A549 (cell line): Measurements from ENCODE around the gene HMGN5. TPM values are rescaled to one million over a fixed set of nuclear protein-coding genes. Genes with fewer than 3 reads are reported as not detected.

Source experiments
- ATAC-seq, 2 experiments: fragments of 200-7000 bp in 1 of 2; fragments of >200 bp in 1 of 2; cut with Nextera tagmentation in 1 of 2; cut with Tn5 transposase in 1 of 2; 3 replicates each; pipeline versions ENCODE4 v1.8.0 to v1.9.1; 2018 to 2020; ENCODE audit warnings: mild to moderate bottlenecking in 1 of 2, moderate library complexity in 1 of 2
- CTCF ChIA-PET: fragments of 300-600 bp; sonication (Branson Sonifier 250); formaldehyde crosslinking; extraction: SDS; loops from one replicate; lab custom pipeline; 2021; ENCODE audit warnings: antibody characterized with exemption, inconsistent platforms; lab: Yijun Ruan, JAX
- POLR2A ChIA-PET: fragments of 350-600 bp; formaldehyde crosslinking; extraction: SDS; loops from one replicate; lab custom pipeline; 2021; ENCODE audit warnings: antibody characterized with exemption, inconsistent platforms; lab: Yijun Ruan, JAX
- DNase-seq, 2 experiments: peaks; one replicate each; pipeline versions ENCODE4 v3.0.0 to v3.0.0-alpha.2; 2011 to 2016; ENCODE audit warnings: low read depth in 1 of 2, low spot score in 1 of 2
- FAIRE-seq: peaks from 2 replicates; lab custom pipeline; 2011; peaks lifted over from hg19 to GRCh38; lab: Jason Lieb, UNC
- H3K27ac ChIP-seq, 2 experiments: fragments of >200 bp; sonication (Bioruptor Twin); formaldehyde crosslinking; 3 replicates each; pipeline ENCODE4 v1.5.1; 2016 to 2017
- H3K4me1 ChIP-seq: fragments of >200 bp; sonication (Bioruptor Twin); formaldehyde crosslinking; 3 replicates; pipeline ENCODE4 v1.6.1; 2016
- H3K4me2 ChIP-seq: fragments of >200 bp; sonication (Bioruptor Twin); formaldehyde crosslinking; 3 replicates; pipeline ENCODE4 v1.6.1; 2016
- H3K4me3 ChIP-seq: fragments of >200 bp; sonication (Bioruptor Twin); formaldehyde crosslinking; 3 replicates; pipeline ENCODE4 v1.5.1; 2016
- H3K9me3 ChIP-seq: fragments of >200 bp; sonication (Bioruptor Twin); formaldehyde crosslinking; 3 replicates; pipeline ENCODE4 v1.6.1; 2016
- BHLHE40 ChIP-seq: IDR thresholded peaks from 2 replicates; pipeline ENCODE4 v1.6.1; 2012; ENCODE audit warnings: low read depth, low read length, inconsistent platforms
- CEBPB ChIP-seq, 2 experiments: fragments of >200 bp in 1 of 2; sonication (Bioruptor Twin) in 1 of 2; formaldehyde crosslinking in 1 of 2; IDR thresholded peaks; 2 replicates each; pipeline ENCODE4 v1.6.1; 2012 to 2016
- E2F6 ChIP-seq: IDR thresholded peaks from 2 replicates; pipeline ENCODE4 v1.6.1; 2012; ENCODE audit warnings: low read depth, borderline replicate concordance
- EP300 ChIP-seq, 2 experiments: fragments of >200 bp; sonication (Bioruptor Twin); formaldehyde crosslinking; IDR thresholded peaks; 2 replicates in 1 of 2; 3 replicates in 1 of 2; pipeline ENCODE4 v1.6.1; 2016 to 2017
- FOSL2 ChIP-seq, 2 experiments: fragments of 450-650 bp in 1 of 2; fragments of >200 bp in 1 of 2; sonication (Bioruptor Twin) in 1 of 2; formaldehyde crosslinking; IDR thresholded peaks; 2 replicates each; pipeline versions ENCODE4 v1.5.0 to v1.6.1; 2016 to 2020; ENCODE audit warnings: mild to moderate bottlenecking in 1 of 2, moderate library complexity in 1 of 2
- FOXS1 ChIP-seq: fragments of 250-450 bp; sonication (Bioruptor Pico); IDR thresholded peaks from 2 replicates; pipeline ENCODE4 v1.5.0; 2020; ENCODE audit warnings: mild to moderate bottlenecking, moderate library complexity
- GATA3 ChIP-seq: IDR thresholded peaks from 2 replicates; pipeline ENCODE4 v1.6.1; 2012; ENCODE audit warnings: borderline replicate concordance
- HEYL ChIP-seq: fragments of 250-450 bp; sonication (Bioruptor Pico); IDR thresholded peaks from 2 replicates; pipeline ENCODE4 v1.8.0; 2021; ENCODE audit warnings: mild to moderate bottlenecking, moderate library complexity
- HMGXB4 ChIP-seq: fragments of 250-450 bp; sonication (Bioruptor Pico); IDR thresholded peaks from 2 replicates; pipeline ENCODE4 v1.5.0; 2021; ENCODE audit warnings: mild to moderate bottlenecking, moderate library complexity, borderline replicate concordance
- HOXA7 ChIP-seq: fragments of 250-450 bp; sonication (Bioruptor Pico); IDR thresholded peaks from 2 replicates; pipeline ENCODE4 v1.5.0; 2020; ENCODE audit warnings: mild to moderate bottlenecking, moderate library complexity
- KDM1A ChIP-seq: fragments of 200-600 bp; sonication (generic); IDR thresholded peaks from 2 replicates; pipeline ENCODE4 v1.6.1; 2016; ENCODE audit warnings: low read depth, mild to moderate bottlenecking
- MAFK ChIP-seq: fragments of 450-650 bp; IDR thresholded peaks from 2 replicates; pipeline ENCODE4 v1.6.1; 2014; ENCODE audit not compliant: partially characterized antibody
- MAZ ChIP-seq: fragments of 150-350 bp; IDR thresholded peaks from 2 replicates; pipeline ENCODE4 v1.6.1; 2014; ENCODE audit warnings: antibody characterized with exemption, low read depth, low read length, borderline replicate concordance
- PBX3 ChIP-seq: IDR thresholded peaks from 2 replicates; pipeline ENCODE4 v1.6.1; 2012
- POLR2AphosphoS2 ChIP-seq: conservative IDR thresholded peaks from 2 replicates; pipeline ENCODE4 v1.6.1; 2012; ENCODE audit warnings: low read length, improper control_type of control experiment, inconsistent platforms
- RCOR1 ChIP-seq: fragments of 150-350 bp; IDR thresholded peaks from 2 replicates; pipeline ENCODE4 v1.6.1; 2014; ENCODE audit warnings: antibody characterized with exemption, low read length, low read depth
- REST ChIP-seq: fragments of 200-600 bp; sonication (generic); IDR thresholded peaks from 2 replicates; pipeline ENCODE4 v1.6.1; 2016; ENCODE audit warnings: antibody characterized with exemption, mild to moderate bottlenecking, moderate library complexity
- RFX5 ChIP-seq: fragments of 450-650 bp; IDR thresholded peaks from 2 replicates; pipeline ENCODE4 v1.7.1; 2014; ENCODE audit warnings: antibody characterized with exemption, mild to moderate bottlenecking, moderate library complexity
- RNF2 ChIP-seq: fragments of 200-600 bp; sonication (generic); IDR thresholded peaks from 2 replicates; pipeline ENCODE4 v1.6.1; 2016; ENCODE audit warnings: low read depth, mild to moderate bottlenecking, antibody characterized with exemption, moderate library complexity, borderline replicate concordance
- ZC3H11A ChIP-seq: fragments of 450-650 bp; IDR thresholded peaks from 2 replicates; pipeline ENCODE4 v1.6.1; 2014; ENCODE audit warnings: antibody characterized with exemption, mild to moderate bottlenecking
- ZFP36 ChIP-seq: fragments of 450-650 bp; IDR thresholded peaks from 2 replicates; pipeline ENCODE4 v1.6.1; 2014; ENCODE audit warnings: borderline replicate concordance; ENCODE audit not compliant: partially characterized antibody
- WGBS: methylation state at CpG from one replicate; pipeline ENCODE4 v1.1.6; 2017; ENCODE audit errors: missing lambda C conversion rate; 5-methylcytosine and 5-hydroxymethylcytosine counted together
- polyA plus RNA-seq, 4 experiments: library from polyadenylated mRNA; depleted of rRNA in 3 of 4; stranded (reverse); fragments of >200 nt; fragmentation: RNase III in 1 of 4; extraction: RNeasy Plus Mini Kit Qiagen cat#74134 plus additional on column Dnase treatment in 1 of 4; gene quantifications; 2 replicates in 3 of 4; 3 replicates in 1 of 4; pipeline ENCODE4 v1.2.3, GENCODE V29; 2011 to 2017

The HMGN5 gene
- polyA plus RNA-seq, 2 of the 4 experiments (the other 2 are of a cell fraction): 4.4 to 5.2 TPM

- Histone ChIP-seq H3K4me2 (no peak overlapping the region), H3K4me1 (no peaks in the 10 kb centered on the region), H3K27ac (no peak overlapping the region), H3K4me3 (no peak overlapping the region), H3K9me3 (no peaks in the 10 kb centered on the region)
- CTCF ChIA-PET: interaction anchor here (0.6 to 1.8 kb wide), 2 partner anchors 209 to 221 kb away, joined by 3 to 5 read pairs; no protein-coding TSS in a partner anchor
- POLR2A ChIA-PET: no interaction called here
- FAIRE-seq (no peak), ATAC-seq (no peak), DNase-seq (no peak)
- TF ChIP-seq MAZ: no peak
- no peak for TF ChIP-seq RCOR1
- TF ChIP-seq FOSL2 (IDR thresholded peaks at IDR 0.05): no peak
- no peak for TF ChIP-seq FOSL2 (CRISPR knock-in tag; IDR thresholded peaks at IDR 0.05)
- TF ChIP-seq HMGXB4 (CRISPR knock-in tag): no peak
- no peak for TF ChIP-seq BHLHE40
- TF ChIP-seq REST: no peak
- TF ChIP-seq EP300 (IDR thresholded peaks at IDR 0.05): no peak
- TF ChIP-seq RNF2: no peak
- no peak for TF ChIP-seq HOXA7
- TF ChIP-seq CEBPB (IDR thresholded peaks at IDR 0.05): no peak
- WGBS: 47% methylated on average over 3 of the region's 3 CpGs
Observed at GRCh38 chrX:81168391-81168790, 33.3 kb downstream of the HMGN5 start.

- no peaks in the 10 kb centered on the region for H3K9me3 ChIP-seq
- FAIRE-seq (peak; percentile 86), DNase-seq (peak; percentile 71 to 92), ATAC-seq (peak; percentile 98 to 99)
- no peak for TF ChIP-seq ZFP36
- TF ChIP-seq FOXS1 (CRISPR knock-in tag): no peak
- 0 out of 2 replicates have a peak, but pooled peaks have one; percentile 4 for TF ChIP-seq RNF2
- no peak for TF ChIP-seq POLR2AphosphoS2
- TF ChIP-seq PBX3: peak; percentile 97
- TF ChIP-seq E2F6: 0 out of 2 replicates have a peak, but pooled peaks have one; percentile 40
- TF ChIP-seq KDM1A: no peak
- no peak for TF ChIP-seq HEYL (CRISPR knock-in tag)
- TF ChIP-seq MAFK: peak; percentile 83
- TF ChIP-seq RFX5: no peak
- no peak for TF ChIP-seq ZC3H11A
- TF ChIP-seq GATA3: no peak
- H3K27ac ChIP-seq: 0 out of 6 replicates have a peak overlapping the region, but pooled peaks of 1 of the 2 experiments have one; percentile 32
- H3K4me3 ChIP-seq: peak overlapping the region; percentile 57
- H3K4me1 ChIP-seq: 0 out of 3 replicates have a peak, but pooled peaks cover 3% of the 10 kb centered on the region
- POLR2A ChIA-PET: interaction anchor here (0.6 kb wide), 1 partner anchor 80 kb away, joined by 3 read pairs; the partner anchor contains the start of gene SH3BGRL
- 2% methylated on average over 34 of the region's 34 CpGs for WGBS
- CTCF ChIA-PET: interaction anchor here (0.7 to 0.8 kb wide), 2 partner anchors 446 to 927 kb away, joined by 3 to 5 read pairs; no protein-coding TSS in a partner anchor
- H3K4me2 ChIP-seq: peak overlapping the region; percentile 99
Observed at GRCh38 chrX:81121513-81122363, 80.0 kb downstream of the HMGN5 start.
